ENCODE measurements around the gene DBF4B. TPM values are rescaled to one million over a fixed set of nuclear protein-coding genes. Genes with fewer than 3 reads are reported as not detected.

The DBF4B gene
- total RNA-seq, 3 donors from 2014 or later: 4.9 to 10.2 (median 7.2) TPM

DNA sequence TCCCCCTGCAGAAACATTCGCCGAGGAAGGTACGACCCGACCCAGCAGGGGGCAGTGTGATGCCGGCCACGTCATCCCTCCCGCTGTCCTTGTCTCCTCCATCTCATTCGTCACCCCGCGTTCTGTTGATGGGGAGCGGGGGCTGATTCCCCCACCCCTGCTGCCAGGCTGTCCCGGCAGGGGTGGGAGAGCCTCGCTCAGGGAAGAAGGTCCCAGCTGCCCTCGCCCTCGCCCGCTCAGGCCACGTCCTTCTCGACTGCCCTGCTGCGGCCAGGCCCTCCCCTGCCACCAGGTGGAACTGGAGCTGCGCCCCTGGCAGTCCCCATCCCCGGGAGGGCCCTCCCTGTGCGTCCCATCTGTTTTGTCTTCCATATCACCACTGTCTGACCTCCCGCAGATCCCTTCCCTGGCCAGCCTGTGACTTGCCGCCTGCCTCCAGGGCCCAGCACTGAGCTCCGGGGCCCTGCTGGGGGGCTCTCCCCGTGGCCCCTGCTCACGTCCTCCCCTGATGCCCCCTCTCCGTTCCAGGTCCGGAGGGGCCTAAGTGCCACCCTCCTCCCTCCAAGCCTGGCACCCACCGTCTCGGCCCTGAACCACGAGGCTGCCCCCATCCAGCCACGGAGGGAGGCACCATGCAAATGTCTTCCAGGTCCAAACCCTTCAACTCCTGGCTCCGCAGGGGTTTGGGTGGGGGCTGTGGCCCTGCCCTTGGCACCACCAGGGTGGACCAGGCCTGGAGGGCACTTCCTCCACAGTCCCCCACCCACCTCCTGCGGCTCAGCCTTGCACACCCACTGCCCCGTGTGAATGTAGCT lies 71.0 kb downstream of the DBF4B start:
- intact Hi-C loops (cut with DNase I, micrococcal nuclease): loop anchor here (5.0 to 10.0 kb wide), 4 partner anchors 48 to 255 kb away; no protein-coding TSS in a partner anchor
- DNase-seq: peak; percentile 75 to 85 (median 85)

DNA sequence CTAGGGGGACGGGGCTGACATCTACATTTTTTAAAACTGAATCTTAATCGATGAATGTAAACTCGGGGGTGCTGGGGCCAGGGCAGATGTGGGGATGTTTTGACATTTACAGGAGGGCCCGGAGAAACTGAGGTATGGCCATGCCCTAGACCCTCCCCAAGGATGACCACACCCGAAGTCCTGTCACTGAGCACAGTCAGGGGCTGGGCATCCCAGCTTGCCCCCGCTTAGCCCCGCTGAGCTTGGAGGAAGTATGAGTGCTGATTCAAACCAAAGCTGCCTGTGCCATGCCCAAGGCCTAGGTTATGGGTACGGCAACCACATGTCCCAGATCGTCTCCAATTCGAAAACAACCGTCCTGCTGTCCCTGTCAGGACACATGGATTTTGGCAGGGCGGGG lies 71.7 kb downstream of the DBF4B start:
- no peaks in the 10 kb centered on the region for H3K9me3 ChIP-seq
- DNase-seq: peak in 1 of 3 donors; percentile 34
- H3K4me1 ChIP-seq (ENCODE audit: low read depth): peaks cover 15% of the 10 kb centered on the region
- TF ChIP-seq, protein P1, sequence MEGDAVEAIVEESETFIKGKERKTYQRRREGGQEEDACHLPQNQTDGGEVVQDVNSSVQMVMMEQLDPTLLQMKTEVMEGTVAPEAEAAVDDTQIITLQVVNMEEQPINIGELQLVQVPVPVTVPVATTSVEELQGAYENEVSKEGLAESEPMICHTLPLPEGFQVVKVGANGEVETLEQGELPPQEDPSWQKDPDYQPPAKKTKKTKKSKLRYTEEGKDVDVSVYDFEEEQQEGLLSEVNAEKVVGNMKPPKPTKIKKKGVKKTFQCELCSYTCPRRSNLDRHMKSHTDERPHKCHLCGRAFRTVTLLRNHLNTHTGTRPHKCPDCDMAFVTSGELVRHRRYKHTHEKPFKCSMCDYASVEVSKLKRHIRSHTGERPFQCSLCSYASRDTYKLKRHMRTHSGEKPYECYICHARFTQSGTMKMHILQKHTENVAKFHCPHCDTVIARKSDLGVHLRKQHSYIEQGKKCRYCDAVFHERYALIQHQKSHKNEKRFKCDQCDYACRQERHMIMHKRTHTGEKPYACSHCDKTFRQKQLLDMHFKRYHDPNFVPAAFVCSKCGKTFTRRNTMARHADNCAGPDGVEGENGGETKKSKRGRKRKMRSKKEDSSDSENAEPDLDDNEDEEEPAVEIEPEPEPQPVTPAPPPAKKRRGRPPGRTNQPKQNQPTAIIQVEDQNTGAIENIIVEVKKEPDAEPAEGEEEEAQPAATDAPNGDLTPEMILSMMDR (IDR thresholded peaks at IDR 0.05): no peak
- H3K36me3 ChIP-seq (ENCODE audit: low read depth): no peaks in the 10 kb centered on the region
- H3K4me3 ChIP-seq: no peak overlapping the region
- intact Hi-C loops (cut with DNase I, micrococcal nuclease): no loop called here
- no peak for ATAC-seq

More for the DNA sequence above, 71.0 kb downstream of the DBF4B start:
- Histone ChIP-seq H3K36me3 (ENCODE audit: low read depth) (no peaks in the 10 kb centered on the region), H3K4me3 (no peak overlapping the region), H3K9me3 (no peaks in the 10 kb centered on the region), H3K4me1 (ENCODE audit: low read depth) (peaks cover 22% of the 10 kb centered on the region)
- peak; percentile 44 for ATAC-seq
- TF ChIP-seq, protein P1 (IDR thresholded peaks at IDR 0.05): peak; percentile 62

DNA sequence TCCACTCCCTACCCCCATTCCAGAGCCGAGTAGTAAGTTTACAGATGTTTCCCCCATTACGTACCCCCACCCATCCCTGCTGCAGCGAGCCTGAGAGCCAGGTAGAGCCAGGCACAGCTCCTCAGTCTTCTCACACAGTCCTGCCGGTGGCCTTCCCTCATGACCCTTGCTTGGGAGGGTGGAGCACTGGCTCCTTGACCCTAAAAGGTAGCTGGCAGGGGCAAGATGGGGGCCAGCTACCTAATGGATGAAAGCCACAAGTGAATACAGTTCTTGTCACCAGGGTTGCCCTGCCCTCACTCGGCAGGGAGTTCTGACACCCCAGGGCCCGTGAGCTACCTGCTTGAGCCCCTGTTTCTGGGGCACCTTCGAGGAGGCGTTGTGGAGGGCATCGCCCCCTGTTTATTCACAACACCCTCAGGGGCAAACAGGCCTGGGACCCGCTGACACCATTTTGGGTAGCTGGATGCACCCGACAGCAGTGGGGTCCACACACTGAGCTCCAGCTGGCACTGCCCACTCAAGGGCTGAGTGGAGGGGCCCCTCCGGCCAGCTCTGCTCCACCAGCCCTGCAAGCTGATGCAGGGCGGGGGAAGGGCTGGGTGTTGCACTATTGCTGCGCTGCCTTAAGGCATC lies 72.5 kb downstream of the DBF4B start:
- DNase-seq (peak in 1 of 3 donors; percentile 36), ATAC-seq (no peak)
- H3K9me3 ChIP-seq: no peaks in the 10 kb centered on the region
- no peaks in the 10 kb centered on the region for H3K36me3 ChIP-seq (ENCODE audit: low read depth)
- H3K4me1 ChIP-seq (ENCODE audit: low read depth): peaks cover 13% of the 10 kb centered on the region
- TF ChIP-seq, protein P1 (IDR thresholded peaks at IDR 0.05): no peak
- no peak overlapping the region for H3K4me3 ChIP-seq
- intact Hi-C loops (cut with DNase I, micrococcal nuclease): no loop called here

DNA sequence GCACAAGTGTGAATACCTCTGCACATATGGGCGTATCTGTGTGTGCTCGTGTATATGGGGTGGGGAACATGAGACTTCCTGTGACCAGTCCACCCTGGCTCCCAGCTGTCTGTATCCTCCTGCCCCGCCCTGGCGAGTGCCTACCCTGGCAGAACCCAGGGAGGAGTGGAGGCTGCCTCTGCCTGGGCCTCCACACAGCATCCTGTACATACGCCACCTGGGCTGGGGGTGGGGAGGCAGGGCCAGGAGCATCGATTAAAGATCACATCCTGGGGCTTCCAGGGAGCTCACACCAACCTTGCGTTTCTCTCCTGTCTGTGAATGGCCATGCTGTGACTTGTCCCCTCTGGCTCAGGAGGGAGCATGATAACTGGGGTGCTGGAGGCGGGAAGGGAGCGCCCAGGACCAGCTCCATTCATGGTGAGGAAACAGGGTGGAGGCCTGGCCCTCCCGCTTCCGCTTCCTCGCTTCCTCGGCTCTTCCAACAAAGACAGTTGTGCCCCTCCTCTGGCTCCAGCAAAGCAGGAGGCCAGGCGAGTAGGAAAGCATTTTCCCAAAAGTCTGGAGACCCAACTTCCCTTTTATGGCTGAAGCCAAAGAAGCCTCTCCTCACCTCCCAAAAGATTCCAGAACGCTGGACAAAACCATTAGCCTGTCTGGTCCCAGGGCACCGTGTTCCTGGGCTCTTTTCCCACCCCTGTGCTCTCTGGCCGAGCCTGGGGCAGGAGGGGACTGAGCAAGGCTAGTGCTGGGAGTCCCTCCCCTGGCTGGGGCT lies 73.3 kb downstream of the DBF4B start:
- ATAC-seq: no peak
- peak in 1 of 3 donors; percentile 41 for DNase-seq
- Histone ChIP-seq H3K9me3 (no peaks in the 10 kb centered on the region), H3K36me3 (ENCODE audit: low read depth) (no peaks in the 10 kb centered on the region), H3K4me3 (no peak overlapping the region), H3K4me1 (ENCODE audit: low read depth) (peaks cover 8% of the 10 kb centered on the region)
- intact Hi-C loops (cut with DNase I, micrococcal nuclease): no loop called here
- TF ChIP-seq, protein P1 (IDR thresholded peaks at IDR 0.05): no peak

DNA sequence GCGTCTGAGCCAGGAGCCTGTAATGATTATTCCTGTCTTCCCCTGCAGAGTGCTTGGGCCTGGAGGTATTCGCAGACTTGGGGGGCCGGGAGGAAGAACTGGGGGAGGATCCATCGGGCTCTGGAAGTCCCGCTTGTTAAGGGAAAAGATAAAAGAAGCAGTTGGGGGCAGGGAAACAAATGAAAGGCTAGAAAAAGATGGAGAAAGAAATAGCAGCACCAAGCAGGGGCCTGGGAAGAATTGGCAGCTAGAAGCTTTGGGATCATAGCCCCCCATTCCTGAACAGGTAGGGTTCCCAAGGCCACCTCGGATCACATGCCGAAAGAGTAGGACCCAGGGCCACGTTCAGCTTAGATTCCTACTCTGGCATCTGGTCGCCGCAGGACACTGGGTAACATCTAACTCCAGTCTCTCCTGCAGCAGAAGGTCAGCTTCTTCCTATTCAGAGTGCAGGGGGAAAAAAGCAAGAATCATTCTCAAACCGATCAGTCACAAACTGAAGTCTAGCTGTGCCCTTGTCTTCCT lies 73.9 kb downstream of the DBF4B start:
- DNase-seq: peak in 1 of 3 donors; percentile 13
- Histone ChIP-seq H3K4me3 (no peak overlapping the region), H3K9me3 (no peaks in the 10 kb centered on the region), H3K4me1 (ENCODE audit: low read depth) (peaks cover 8% of the 10 kb centered on the region), H3K36me3 (ENCODE audit: low read depth) (no peaks in the 10 kb centered on the region)
- TF ChIP-seq, protein P1 (IDR thresholded peaks at IDR 0.05): no peak
- intact Hi-C loops (cut with DNase I, micrococcal nuclease): no loop called here
- ATAC-seq: no peak
